ENCODE measurements around the gene RBMX.

The RBMX gene

GRCh38 chrX:136858007-136858756 is 22.3 kb downstream of the RBMX start:
- no peak for DNase-seq (ENCODE audit: low spot score)
- POLR2A ChIA-PET (ENCODE audit: low non-redundant PET) = no interaction called here
- CTCF ChIA-PET = no interaction called here
- H3K27ac ChIP-seq = no peak overlapping the region
- no peak for TF ChIP-seq CTCF (conservative IDR thresholded peaks at IDR 0.05; ENCODE audit: low read depth)

GRCh38 chrX:136856551-136856950 is 24.0 kb downstream of the RBMX start:
- POLR2A ChIA-PET (ENCODE audit: low non-redundant PET) = no interaction called here
- H3K27ac ChIP-seq = no peak overlapping the region
- CTCF ChIA-PET = no interaction called here
- DNase-seq (ENCODE audit: low spot score) = no peak
- TF ChIP-seq CTCF (conservative IDR thresholded peaks at IDR 0.05; ENCODE audit: low read depth) = no peak

- ChIA-PET CTCF (no interaction called here), POLR2A (ENCODE audit: low non-redundant PET) (no interaction called here)
- DNase-seq (ENCODE audit: low spot score) = no peak
- H3K27ac ChIP-seq = no peak overlapping the region
- no peak for TF ChIP-seq CTCF (conservative IDR thresholded peaks at IDR 0.05; ENCODE audit: low read depth)
Measured at GRCh38 chrX:136856050-136856449, 24.5 kb downstream of the RBMX start.

GRCh38 chrX:136851526-136851925 is 29.0 kb downstream of the RBMX start:
- no peak for DNase-seq (ENCODE audit: low spot score)
- ChIA-PET CTCF (interaction anchor here (0.7 kb wide), 1 partner anchor 294 kb away, joined by 3 read pairs; no protein-coding TSS in a partner anchor), POLR2A (ENCODE audit: low non-redundant PET) (no interaction called here)
- no peak overlapping the region for H3K27ac ChIP-seq
- TF ChIP-seq CTCF (conservative IDR thresholded peaks at IDR 0.05; ENCODE audit: low read depth) = no peak

- ChIA-PET POLR2A (ENCODE audit: low non-redundant PET) (no interaction called here), CTCF (no interaction called here)
- H3K27ac ChIP-seq = no peak overlapping the region
- TF ChIP-seq CTCF (conservative IDR thresholded peaks at IDR 0.05; ENCODE audit: low read depth) = no peak
- DNase-seq (ENCODE audit: low spot score) = no peak
Measured at GRCh38 chrX:136850441-136851175, 29.9 kb downstream of the RBMX start.

- ChIA-PET CTCF (no interaction called here), POLR2A (ENCODE audit: low non-redundant PET) (no interaction called here)
- no peak for DNase-seq (ENCODE audit: low spot score)
- TF ChIP-seq CTCF (conservative IDR thresholded peaks at IDR 0.05; ENCODE audit: low read depth) = no peak
- H3K27ac ChIP-seq = no peak overlapping the region
Measured at GRCh38 chrX:136849395-136849794, 31.1 kb downstream of the RBMX start.

Data from RWPE1 (cell line).